ENCODE data around the gene ZNF397.

The ZNF397 gene

GRCh38 chr18:35246831-35247230 lies 6.0 kb downstream of the ZNF397 start:
- no peak for DNase-seq

DNA sequence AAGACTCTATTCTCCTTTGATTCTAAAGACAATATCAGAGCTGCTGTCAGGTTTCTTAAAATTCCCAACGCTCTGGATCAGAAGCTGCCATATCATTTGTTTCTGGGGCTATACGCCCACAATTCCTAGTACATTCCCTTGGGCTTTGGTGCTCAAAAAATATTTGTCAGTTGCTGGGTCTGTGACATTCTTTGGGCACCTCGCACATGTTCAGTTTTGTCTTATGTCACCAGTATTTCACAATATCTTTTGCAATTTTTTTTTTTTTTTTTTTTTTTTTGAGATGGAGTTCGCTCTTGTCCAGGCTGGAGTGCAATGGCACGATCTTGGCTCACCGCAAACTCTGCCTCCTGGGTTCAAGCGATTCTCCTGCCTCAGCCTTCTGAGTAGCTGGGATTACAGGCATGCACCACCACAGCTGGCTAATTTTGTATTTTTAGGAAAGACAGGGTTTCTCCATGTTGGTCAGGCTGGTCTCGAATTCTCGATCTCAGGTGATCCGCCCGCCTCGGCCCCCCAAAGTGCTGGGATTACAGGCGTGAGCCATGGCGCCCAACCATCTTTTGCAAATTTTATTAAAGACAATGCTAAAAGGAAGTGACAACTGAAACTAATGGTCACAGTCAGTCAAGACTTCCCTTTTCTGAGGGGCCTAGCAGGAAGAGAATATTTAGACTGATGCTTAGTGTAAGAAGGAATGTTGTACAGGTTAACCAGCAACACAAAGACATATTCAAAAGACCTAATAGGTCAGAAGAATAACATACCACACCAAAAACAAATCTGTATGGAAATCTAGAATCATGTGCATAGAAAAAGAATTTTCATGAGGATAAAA lies 6.8 kb downstream of the ZNF397 start:
- no peak for DNase-seq

- no peak for DNase-seq
Measured at GRCh38 chr18:35248429-35248828, 7.6 kb downstream of the ZNF397 start.

GRCh38 chr18:35252466-35252865 lies 11.6 kb downstream of the ZNF397 start:
- no peak for DNase-seq

GRCh38 chr18:35253655-35254287 lies 12.9 kb downstream of the ZNF397 start:
- DNase-seq = no peak

DNA sequence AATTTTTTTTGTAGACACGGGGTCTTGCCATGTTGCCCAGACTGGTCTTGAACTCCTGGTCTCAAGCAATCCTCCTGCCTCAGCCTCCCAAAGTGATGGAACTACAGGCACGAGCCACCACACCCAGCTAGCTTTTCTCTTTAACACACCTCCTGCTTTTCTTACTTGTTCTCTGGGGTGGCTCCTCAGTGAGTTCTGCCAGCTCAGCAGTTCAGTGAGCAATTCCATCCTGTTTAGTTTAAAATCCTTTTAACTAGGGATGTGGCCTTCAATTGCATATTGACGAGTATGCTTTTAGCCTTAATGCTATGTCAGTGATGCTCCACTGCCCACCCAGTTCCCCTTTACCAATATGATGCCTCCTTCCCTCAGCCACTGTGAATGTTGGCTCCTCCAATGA lies 16.1 kb downstream of the ZNF397 start:
- no peak for DNase-seq

- DNase-seq = no peak
Measured at GRCh38 chr18:35264409-35264808, 23.6 kb downstream of the ZNF397 start.

- DNase-seq = peak; percentile 70
Measured at GRCh38 chr18:35267161-35267651, 26.4 kb downstream of the ZNF397 start.

- peak; percentile 5 for DNase-seq
Measured at GRCh38 chr18:35267809-35268208, 27.0 kb downstream of the ZNF397 start.

GRCh38 chr18:35268821-35269220 lies 28.0 kb downstream of the ZNF397 start:
- DNase-seq = no peak

DNA sequence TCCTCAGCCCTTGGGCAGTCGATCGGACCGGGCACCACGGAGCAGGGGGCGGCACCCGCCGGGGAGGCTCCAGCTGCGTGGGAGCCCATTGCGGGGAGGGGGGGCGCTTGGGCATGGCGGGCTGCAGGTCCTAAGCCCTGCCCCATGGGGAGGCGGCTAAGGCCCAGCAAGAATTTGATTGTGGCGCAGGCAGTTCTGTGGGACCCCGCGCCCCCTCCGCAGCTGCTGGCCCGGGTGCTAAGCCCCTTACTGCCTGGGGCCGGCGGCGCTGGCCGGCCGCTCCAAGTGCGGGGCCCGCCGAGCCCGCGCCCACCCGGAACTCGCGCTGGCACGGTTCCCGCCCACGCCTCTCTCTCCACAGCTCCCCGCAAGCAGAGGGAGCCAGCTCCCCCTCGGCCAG lies 30.8 kb downstream of the ZNF397 start:
- no peak for DNase-seq

- no peak for DNase-seq
Measured at GRCh38 chr18:35276267-35276666, 35.4 kb downstream of the ZNF397 start.

DNA sequence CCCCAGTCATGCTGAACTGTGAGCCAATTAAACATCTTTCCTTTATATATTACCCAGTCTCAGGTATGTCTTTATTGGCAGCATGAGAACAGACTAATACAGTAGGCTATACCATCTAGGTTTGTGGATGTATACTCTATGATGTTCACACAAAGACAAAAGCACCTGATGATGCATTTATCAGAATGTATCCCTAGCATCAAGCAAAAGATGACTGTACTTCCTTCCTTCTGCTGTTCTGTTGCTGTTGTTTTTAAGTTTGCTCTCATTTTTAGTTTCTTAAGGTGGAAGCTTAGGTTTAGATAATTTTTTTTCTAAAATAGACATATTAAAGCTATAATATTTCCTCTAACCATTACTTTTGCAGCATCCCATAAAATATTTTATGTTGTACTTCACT lies 36.8 kb downstream of the ZNF397 start:
- DNase-seq = no peak

DNA sequence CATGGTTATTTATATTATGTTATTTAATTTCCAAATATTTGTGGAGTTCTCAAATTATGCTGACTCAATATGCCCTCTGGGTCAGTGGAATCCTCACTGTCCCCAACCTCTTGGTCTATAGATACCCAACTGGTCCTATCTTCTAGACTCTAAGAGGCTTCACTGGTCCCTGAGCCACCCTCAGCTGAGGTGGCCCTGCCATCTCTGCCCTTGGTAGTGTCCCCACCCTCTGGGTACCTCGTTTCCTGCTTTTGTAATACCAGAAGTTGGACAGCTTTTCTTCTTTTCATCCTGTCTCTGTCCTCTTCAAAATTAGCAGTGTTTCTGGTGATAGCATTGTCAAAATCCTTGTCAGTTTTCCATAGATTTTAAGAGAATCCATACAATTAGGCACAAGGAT lies 37.3 kb downstream of the ZNF397 start:
- no peak for DNase-seq

DNA sequence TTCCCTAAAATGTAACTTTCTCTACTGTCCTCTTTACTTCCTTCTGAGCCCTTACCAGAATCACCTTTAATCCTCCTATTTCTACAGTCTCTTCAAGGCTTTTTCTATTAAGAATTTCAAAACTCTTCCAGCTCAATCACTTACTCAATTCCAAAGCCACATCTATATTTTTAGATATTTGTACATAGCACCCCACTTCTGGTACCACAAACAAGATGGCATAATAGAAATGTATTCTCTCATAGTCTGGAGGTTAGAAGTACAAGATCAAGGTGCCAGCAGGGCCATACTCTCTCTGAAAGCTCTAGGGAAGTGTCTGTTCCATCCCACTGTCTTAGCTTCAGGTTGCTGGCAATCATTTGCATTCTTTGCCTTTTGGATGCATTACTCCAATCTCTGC lies 38.1 kb downstream of the ZNF397 start:
- no peak for DNase-seq

DNA sequence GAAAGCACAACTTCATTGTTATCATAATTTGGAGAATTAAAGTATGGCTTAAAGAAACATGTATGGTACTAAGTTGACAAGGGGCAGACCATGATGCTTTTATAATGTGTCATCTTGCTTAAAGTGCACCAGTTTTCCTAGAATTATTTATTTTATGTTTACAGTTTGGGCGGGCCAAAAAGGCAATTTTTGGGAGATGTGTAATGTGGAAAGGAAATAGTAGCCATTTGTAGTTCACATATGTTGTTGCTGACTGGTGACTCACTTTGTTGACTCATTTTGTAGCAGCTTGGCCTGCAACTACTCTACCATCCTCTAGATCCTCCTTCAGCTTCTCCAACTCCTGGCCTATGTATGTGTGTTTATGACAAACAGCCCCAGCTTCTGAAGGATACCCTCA lies 41.5 kb downstream of the ZNF397 start:
- DNase-seq = no peak

DNA sequence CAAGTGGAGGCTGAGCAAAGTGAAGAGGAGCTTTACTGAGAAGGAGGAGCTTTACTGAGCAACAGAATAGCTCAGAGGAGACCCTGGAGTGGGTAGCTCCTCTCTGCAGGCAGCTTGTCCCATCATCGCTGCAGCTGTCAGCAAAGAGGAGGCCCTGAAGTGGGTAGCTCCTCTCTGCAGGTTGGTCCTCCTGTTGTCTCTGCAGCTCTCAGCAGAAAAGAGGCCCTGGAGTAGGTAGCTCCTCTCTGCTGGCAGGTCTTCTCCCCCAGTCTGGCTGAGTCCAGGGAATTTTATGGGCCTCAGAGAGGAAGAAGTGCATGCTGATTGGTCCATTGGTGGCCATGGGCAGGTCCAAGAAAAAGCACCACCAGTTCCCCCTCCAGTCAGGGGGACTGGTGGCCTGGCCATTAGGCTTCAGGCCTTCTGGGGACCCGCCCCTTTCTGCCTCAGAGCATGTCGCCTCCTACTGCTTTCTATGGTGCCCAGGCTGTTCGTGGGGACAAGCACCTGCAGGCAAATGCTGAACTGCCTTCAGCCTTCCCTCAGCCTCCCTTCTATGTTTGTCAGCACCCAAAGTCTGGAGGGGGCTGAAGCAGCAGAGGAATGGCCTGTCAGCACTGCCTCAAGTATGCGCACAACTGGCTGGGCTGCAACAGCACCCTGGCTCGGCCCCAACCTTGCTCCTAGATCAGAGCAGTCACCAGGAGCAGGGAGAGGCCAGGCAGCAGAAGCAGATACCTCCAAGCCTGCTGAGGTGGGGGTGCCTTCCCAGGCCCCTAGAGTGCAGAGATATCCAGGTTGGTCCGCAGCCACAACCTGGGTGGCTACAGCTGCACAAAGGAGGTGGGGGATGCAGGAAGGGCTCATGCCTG lies 43.3 kb downstream of the ZNF397 start:
- no peak for DNase-seq

DNA sequence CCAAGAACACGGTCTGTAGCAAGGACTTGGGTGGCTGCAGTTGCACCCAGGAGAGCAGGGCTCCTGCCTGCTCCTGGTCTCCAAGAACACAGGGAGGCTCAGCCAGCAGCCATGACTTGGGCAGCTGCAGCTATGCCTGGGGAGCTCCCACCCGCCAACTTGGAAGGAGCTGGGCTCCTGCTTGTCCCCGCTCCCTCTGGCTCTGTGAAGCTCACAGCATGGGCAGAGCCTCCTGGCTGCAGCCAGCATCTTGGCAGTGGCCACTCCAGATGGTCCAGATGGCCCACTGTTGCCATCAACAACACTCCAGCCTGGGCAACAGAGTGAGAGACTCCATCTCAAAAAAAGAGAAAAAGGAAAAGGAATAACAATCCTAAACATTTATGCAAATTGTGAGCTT lies 44.0 kb downstream of the ZNF397 start:
- DNase-seq = no peak

DNA sequence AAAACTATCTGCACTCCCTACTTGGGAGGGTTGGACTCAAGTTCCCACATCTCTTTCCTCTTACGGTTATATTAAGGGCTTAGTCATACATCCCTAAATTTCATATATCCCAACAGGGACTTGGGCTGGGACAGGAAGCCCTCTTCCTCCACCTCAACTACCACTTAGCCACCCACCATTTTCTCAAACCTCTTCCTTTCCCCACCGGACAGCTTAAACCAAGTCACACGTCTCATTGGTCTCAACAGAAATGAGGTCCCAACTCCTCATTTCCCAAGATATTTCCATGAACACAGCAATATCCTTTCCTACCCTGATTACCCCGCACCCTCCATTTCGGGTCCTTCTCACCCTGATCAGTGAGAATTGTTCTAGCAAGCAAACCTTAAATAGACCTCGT lies 48.5 kb downstream of the ZNF397 start:
- DNase-seq = no peak

- no peak for DNase-seq
Measured at GRCh38 chr18:35289727-35290093, 48.9 kb downstream of the ZNF397 start.

DNA sequence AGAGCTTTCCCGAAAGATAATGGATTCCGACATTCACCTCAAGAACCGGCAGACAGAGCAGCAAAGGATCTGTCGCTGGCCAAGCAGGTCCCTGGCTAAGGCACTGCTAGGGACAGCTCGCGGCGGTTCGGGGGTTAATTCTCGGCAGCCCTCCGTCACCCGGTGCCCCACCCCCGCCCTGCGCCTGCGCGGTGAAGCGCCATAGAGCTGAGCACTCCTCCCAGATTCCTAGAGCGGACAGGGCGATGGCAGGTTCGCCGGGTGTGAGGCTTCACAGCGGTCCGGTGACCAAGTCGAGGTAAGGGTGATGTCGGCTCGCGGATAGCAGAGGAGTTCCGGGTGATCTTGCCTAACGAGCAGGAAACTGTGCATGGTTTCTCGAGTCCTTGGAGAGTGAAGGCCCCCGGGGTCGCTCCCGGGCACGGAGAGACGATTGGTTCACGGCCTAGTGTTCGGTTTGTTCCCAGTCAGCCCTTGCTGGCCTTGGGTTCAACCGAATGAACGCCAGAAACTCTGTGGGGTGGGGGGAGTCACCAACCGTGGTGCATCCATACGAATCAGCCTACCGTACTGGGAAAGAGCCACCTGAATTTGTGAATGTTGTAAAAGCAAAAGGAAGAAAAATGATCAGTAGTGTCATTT lies 49.4 kb downstream of the ZNF397 start, which contains the start of gene ZSCAN30:
Gene ZSCAN30 (minus strand): TSS at position 136 of the 642 bp plus-strand sequence. CDS start 25,877 bp downstream, outside the sequence.
- peak; percentile 88 for DNase-seq

DNA sequence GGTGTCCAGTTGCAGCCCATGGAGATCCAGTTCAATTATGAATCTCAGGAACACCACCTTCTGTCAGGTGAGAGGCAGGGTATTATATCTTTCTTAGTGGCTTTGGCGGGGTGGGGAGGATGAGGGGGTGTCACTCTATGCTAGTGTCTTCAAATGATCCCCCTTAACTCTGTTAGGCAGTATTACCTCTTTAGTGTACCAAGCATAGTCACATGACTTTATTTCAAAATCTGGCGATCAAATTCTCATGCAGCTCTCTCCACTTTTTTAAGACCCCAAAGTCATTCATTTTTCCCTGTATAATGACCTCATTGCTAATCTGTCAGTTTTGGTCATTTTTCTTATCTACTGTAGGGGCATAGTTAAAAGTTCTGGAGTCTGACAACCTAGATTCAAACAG lies 50.3 kb downstream of the ZNF397 start:
- DNase-seq = no peak

- no peak for DNase-seq
Measured at GRCh38 chr18:35296060-35296459, 55.2 kb downstream of the ZNF397 start.

All from DMS153 (cell line).